OCI-LY3 (cell line): ENCODE data around the gene POLDIP2.

ENCODE experiments used
- EZH2phosphoT487 ChIP-seq: fragments of 200-600 bp; shearing (Covaris generic); IDR thresholded peaks from 2 replicates; pipeline ENCODE4 v1.6.1; 2018; ENCODE audit warnings: antibody characterized with exemption, mixed run types, low read depth
- TF ChIP-seq, protein P1 (sequence below): fragments of 200-600, 300-600 bp; sonication (generic); IDR thresholded peaks from 2 replicates; pipeline ENCODE4 v1.5.1; 2014; ENCODE audit warnings: antibody characterized with exemption, low read length, low read depth

GRCh38 chr17:28347261-28347891, 10.0 kb downstream of the POLDIP2 start:
- TF ChIP-seq, protein P1, sequence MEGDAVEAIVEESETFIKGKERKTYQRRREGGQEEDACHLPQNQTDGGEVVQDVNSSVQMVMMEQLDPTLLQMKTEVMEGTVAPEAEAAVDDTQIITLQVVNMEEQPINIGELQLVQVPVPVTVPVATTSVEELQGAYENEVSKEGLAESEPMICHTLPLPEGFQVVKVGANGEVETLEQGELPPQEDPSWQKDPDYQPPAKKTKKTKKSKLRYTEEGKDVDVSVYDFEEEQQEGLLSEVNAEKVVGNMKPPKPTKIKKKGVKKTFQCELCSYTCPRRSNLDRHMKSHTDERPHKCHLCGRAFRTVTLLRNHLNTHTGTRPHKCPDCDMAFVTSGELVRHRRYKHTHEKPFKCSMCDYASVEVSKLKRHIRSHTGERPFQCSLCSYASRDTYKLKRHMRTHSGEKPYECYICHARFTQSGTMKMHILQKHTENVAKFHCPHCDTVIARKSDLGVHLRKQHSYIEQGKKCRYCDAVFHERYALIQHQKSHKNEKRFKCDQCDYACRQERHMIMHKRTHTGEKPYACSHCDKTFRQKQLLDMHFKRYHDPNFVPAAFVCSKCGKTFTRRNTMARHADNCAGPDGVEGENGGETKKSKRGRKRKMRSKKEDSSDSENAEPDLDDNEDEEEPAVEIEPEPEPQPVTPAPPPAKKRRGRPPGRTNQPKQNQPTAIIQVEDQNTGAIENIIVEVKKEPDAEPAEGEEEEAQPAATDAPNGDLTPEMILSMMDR = no peak
- TF ChIP-seq EZH2phosphoT487 = no peak
